WTC11 (cell line): ENCODE results near the gene NAXE. TPM values are rescaled to one million over a fixed set of nuclear protein-coding genes. Genes with fewer than 3 reads are reported as not detected.
A peak's percentile ranks its signal among the peaks of the same experiment; 100 is the strongest.

Experiments used
- ATAC-seq: fragments of 200-7000 bp; cut with Tn5 transposase; 2 replicates; pipeline ENCODE4 v1.10.0; 2021; ENCODE audit warnings: mild to moderate bottlenecking, moderate library complexity
- Bru-seq: library from RNA; stranded (reverse); fragments of 400-500 nt; gene quantifications from one replicate; lab custom pipeline; 2021; lab: Mats Ljungman, UMichigan
- CTCF ChIA-PET: fragments of 300-600 bp; sonication (Branson Sonifier 250); formaldehyde crosslinking; loops from one replicate; lab custom pipeline; 2021; ENCODE audit warnings: antibody characterized with exemption; lab: Charles Lee
- POLR2A ChIA-PET: fragments of 350-600 bp; sonication (Branson Sonifier 250); formaldehyde crosslinking; loops from one replicate; lab custom pipeline; 2021; ENCODE audit warnings: antibody characterized with exemption; lab: Charles Lee
- DNase-seq: peaks from one replicate; pipeline ENCODE4 v3.0.0; 2021; ENCODE audit warnings: low spot score
- H3K27ac Mint-ChIP-seq: 2 replicates; pipeline ENCODE4 v1.8.0; 2021; ENCODE audit warnings: mixed read lengths
- H3K27me3 Mint-ChIP-seq: 2 replicates; pipeline ENCODE4 v1.8.0; 2021; ENCODE audit warnings: low read depth, mild to moderate bottlenecking, moderate library complexity, mixed read lengths
- H3K36me3 Mint-ChIP-seq: 2 replicates; pipeline ENCODE4 v1.8.0; 2021; ENCODE audit warnings: mixed read lengths
- H3K4me1 Mint-ChIP-seq: 2 replicates; pipeline ENCODE4 v1.8.0; 2022; ENCODE audit warnings: mixed read lengths
- H3K4me3 Mint-ChIP-seq: 2 replicates; pipeline ENCODE4 v1.8.0; 2021; ENCODE audit warnings: mild to moderate bottlenecking, moderate library complexity, mixed read lengths
- H3K9me3 Mint-ChIP-seq: 2 replicates; pipeline ENCODE4 v1.8.0; 2021; ENCODE audit warnings: mixed read lengths
- CREM ChIP-seq: sonication (generic); formaldehyde crosslinking; IDR thresholded peaks from 2 replicates; pipeline ENCODE4 v1.8.1; 2022; ENCODE audit warnings: mild to moderate bottlenecking, missing genetic modification reagents, moderate library complexity
- GTF2I ChIP-seq: fragments of 250-450 bp; sonication (Bioruptor Pico); conservative IDR thresholded peaks from 2 replicates; pipeline ENCODE4 v1.4.0; 2021; ENCODE audit warnings: mild to moderate bottlenecking
- JUN ChIP-seq: sonication (generic); formaldehyde crosslinking; IDR thresholded peaks from 2 replicates; pipeline ENCODE4 v1.8.0; 2023; ENCODE audit warnings: mild to moderate bottlenecking, missing genetic modification reagents
- KAT7 ChIP-seq: sonication (generic); formaldehyde crosslinking; IDR thresholded peaks from 2 replicates; pipeline ENCODE4 v1.8.1; 2023; ENCODE audit warnings: missing genetic modification reagents, mild to moderate bottlenecking, borderline replicate concordance
- MYBL2 ChIP-seq: sonication (generic); formaldehyde crosslinking; IDR thresholded peaks from 2 replicates; pipeline ENCODE4 v1.8.1; 2023; ENCODE audit warnings: mild to moderate bottlenecking, moderate library complexity, missing genetic modification reagents
- NFATC4 ChIP-seq: fragments of 250-450 bp; sonication (Bioruptor Pico); IDR thresholded peaks from 2 replicates; pipeline ENCODE4 v1.9.0; 2021; ENCODE audit warnings: mild to moderate bottlenecking
- RELA ChIP-seq: sonication (generic); formaldehyde crosslinking; IDR thresholded peaks from 2 replicates; pipeline ENCODE4 v1.8.1; 2022; ENCODE audit warnings: missing genetic modification reagents, mild to moderate bottlenecking, borderline replicate concordance
- TEAD4 ChIP-seq: sonication (generic); formaldehyde crosslinking; IDR thresholded peaks from 2 replicates; pipeline ENCODE4 v1.8.0; 2022; ENCODE audit warnings: mild to moderate bottlenecking, missing genetic modification reagents
- TP53 ChIP-seq: sonication (generic); formaldehyde crosslinking; IDR thresholded peaks from 2 replicates; pipeline ENCODE4 v1.8.1; 2023; ENCODE audit warnings: mild to moderate bottlenecking, missing genetic modification reagents
- ZNF396 ChIP-seq: fragments of 250-450 bp; sonication (Bioruptor Pico); IDR thresholded peaks from 2 replicates; pipeline ENCODE4 v1.8.0; 2021; ENCODE audit warnings: mild to moderate bottlenecking, moderate library complexity, borderline replicate concordance
- ZNF416 ChIP-seq: fragments of 250-450 bp; sonication (Bioruptor Pico); IDR thresholded peaks from 2 replicates; pipeline ENCODE4 v1.9.0; 2021; ENCODE audit warnings: mild to moderate bottlenecking, inconsistent platforms
- ZNF671 ChIP-seq: fragments of 250-450 bp; sonication (Bioruptor Pico); IDR thresholded peaks from 2 replicates; pipeline ENCODE4 v1.8.0; 2021; ENCODE audit warnings: mild to moderate bottlenecking
- long read RNA-seq, 3 experiments: library from RNA in 1 of 3; library from capped mRNA in 1 of 3; library from polyadenylated mRNA in 1 of 3; unstranded in 2 of 3; stranded (forward) in 1 of 3; transcript quantifications; one replicate each; pipeline ENCODE4 v2.0.0, GENCODE V29; 2021
- total RNA-seq: library from RNA; stranded (reverse); gene quantifications from 3 replicates; pipeline ENCODE4 v1.2.3, GENCODE V29; 2021
- TF ChIP-seq, protein P1 (sequence below): sonication (generic); formaldehyde crosslinking; IDR thresholded peaks from 2 replicates; pipeline ENCODE4 v1.8.1; 2022; ENCODE audit warnings: missing genetic modification reagents, borderline replicate concordance
- TF ChIP-seq, protein P2 (sequence below): sonication (generic); formaldehyde crosslinking; IDR thresholded peaks from 2 replicates; pipeline ENCODE4 v1.8.1; 2023; ENCODE audit warnings: mild to moderate bottlenecking, missing genetic modification reagents, moderate library complexity
- TF ChIP-seq, protein P3 (sequence below): sonication (generic); formaldehyde crosslinking; IDR thresholded peaks from 2 replicates; pipeline ENCODE4 v1.8.1; 2023; ENCODE audit warnings: mild to moderate bottlenecking, missing genetic modification reagents, moderate library complexity
- TF ChIP-seq, protein P4 (sequence below): sonication (generic); formaldehyde crosslinking; conservative IDR thresholded peaks from 2 replicates; pipeline ENCODE4 v1.8.1; 2023; ENCODE audit warnings: mild to moderate bottlenecking, low read depth, missing genetic modification reagents, moderate library complexity
- TF ChIP-seq, protein P5 (sequence below): sonication (generic); formaldehyde crosslinking; IDR thresholded peaks from 2 replicates; pipeline ENCODE4 v1.8.1; 2022; ENCODE audit warnings: low read depth, mild to moderate bottlenecking, moderate library complexity, missing genetic modification reagents, borderline replicate concordance
- TF ChIP-seq, protein P6 (sequence below): sonication (generic); formaldehyde crosslinking; IDR thresholded peaks from 2 replicates; pipeline ENCODE4 v1.8.0; 2022; ENCODE audit warnings: missing genetic modification reagents
- TF ChIP-seq, protein P7 (sequence below): fragments of 250-450 bp; sonication (Bioruptor Pico); IDR thresholded peaks from 2 replicates; pipeline ENCODE4 v1.9.0; 2021; ENCODE audit warnings: mild to moderate bottlenecking

Gene NAXE
- 81.6 to 98.1 TPM (median 92.8 TPM) in 3 replicates for total RNA-seq
- percentile 93 among the genes with signal in this experiment for Bru-seq, nascent RNA
- long read RNA-seq, experiment 1, transcript NAXE-203 (6 exons, 1,125 nt): major isoform, 287 of 333 reads
- long read RNA-seq, experiment 1, transcript NAXE-201 (5 exons, 1,012 nt): minor isoform, 12 of 333 reads
- long read RNA-seq, experiment 1, partial matches to known transcripts: 10 of 333 reads
- long read RNA-seq, experiment 1, other reads (novel, unspliced or antisense): 24 of 333 reads
- long read RNA-seq, experiment 2, transcript NAXE-203 (6 exons, 1,125 nt): major isoform, 88 of 132 reads
- long read RNA-seq, experiment 2, partial matches to known transcripts: 15 of 132 reads
- long read RNA-seq, experiment 2, other reads (novel, unspliced or antisense): 25 of 132 reads
- long read RNA-seq, experiment 3, transcript NAXE-201 (5 exons, 1,012 nt): minor isoform, 5 of 186 reads
- long read RNA-seq, experiment 3, transcript NAXE-203 (6 exons, 1,125 nt): major isoform, 166 of 186 reads
- long read RNA-seq, experiment 3, partial matches to known transcripts: 0 of 186 reads
- long read RNA-seq, experiment 3, other reads (novel, unspliced or antisense): 14 of 186 reads

DNA sequence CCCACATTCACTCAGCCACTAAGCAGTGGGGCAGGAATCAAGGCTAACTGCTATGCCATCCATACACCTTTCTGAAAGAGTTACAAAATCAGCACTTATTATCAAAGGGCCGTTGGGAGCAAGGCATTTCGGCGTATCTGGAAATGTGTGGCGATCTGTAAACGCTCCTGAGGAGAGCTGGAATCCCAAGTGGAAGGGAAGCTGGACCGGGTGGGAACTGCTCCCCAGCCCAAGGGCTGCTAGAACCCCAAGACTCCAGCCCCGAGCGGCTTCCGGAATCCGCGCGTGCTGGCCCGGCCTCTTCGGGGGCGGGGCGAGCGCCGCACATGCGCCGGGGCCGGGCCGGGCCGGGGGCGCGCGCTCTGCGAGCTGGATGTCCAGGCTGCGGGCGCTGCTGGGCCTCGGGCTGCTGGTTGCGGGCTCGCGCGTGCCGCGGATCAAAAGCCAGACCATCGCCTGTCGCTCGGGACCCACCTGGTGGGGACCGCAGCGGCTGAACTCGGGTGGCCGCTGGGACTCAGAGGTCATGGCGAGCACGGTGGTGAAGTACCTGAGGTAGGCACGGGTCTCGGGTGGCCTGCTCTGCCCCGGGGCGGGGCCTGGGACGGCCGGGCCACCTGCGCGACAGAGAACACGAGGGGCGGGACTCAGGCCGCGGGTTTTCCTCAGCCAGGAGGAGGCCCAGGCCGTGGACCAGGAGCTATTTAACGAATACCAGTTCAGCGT lies at the start of gene NAXE:
Gene NAXE (plus strand): TSS at position 345 of the 726 bp plus-strand sequence. CDS start 29 bp downstream, at position 374.
- ChIA-PET CTCF (interaction anchor here (0.9 to 3.4 kb wide), 21 partner anchors 9 to 336 kb away, joined by 3 to 28 read pairs (median 5); partner anchors contain the start of genes GPATCH4, HAPLN2, MEF2D and TTC24), POLR2A (interaction anchor here (0.6 to 1.8 kb wide), 9 partner anchors 10 to 134 kb away, joined by 3 to 6 read pairs (median 3); partner anchors contain the start of gene GPATCH4)
- Mint-ChIP-seq H3K4me3 (peak within 1 kb of the TSS; percentile 79), H3K9me3 (no peaks in the 10 kb centered on the region), H3K36me3 (peaks cover 26% of the 10 kb centered on the region), H3K4me1 (peaks cover 16% of the 10 kb centered on the region), H3K27ac (peak within 1 kb of the TSS; percentile 94), H3K27me3 (no peaks in the 10 kb centered on the region; the same call in 1 of the 2 replicates)
- ATAC-seq (peak; percentile 91), DNase-seq (peak; percentile 81)
- TF ChIP-seq, protein P1, sequence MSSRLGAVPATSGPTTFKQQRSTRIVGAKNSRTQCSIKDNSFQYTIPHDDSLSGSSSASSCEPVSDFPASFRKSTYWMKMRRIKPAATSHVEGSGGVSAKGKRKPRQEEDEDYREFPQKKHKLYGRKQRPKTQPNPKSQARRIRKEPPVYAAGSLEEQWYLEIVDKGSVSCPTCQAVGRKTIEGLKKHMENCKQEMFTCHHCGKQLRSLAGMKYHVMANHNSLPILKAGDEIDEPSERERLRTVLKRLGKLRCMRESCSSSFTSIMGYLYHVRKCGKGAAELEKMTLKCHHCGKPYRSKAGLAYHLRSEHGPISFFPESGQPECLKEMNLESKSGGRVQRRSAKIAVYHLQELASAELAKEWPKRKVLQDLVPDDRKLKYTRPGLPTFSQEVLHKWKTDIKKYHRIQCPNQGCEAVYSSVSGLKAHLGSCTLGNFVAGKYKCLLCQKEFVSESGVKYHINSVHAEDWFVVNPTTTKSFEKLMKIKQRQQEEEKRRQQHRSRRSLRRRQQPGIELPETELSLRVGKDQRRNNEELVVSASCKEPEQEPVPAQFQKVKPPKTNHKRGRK: no peak
- TF ChIP-seq MYBL2 (CRISPR knock-in tag): 0 out of 2 replicates have a peak, but pooled peaks have one; percentile 70
- TF ChIP-seq, protein P2, sequence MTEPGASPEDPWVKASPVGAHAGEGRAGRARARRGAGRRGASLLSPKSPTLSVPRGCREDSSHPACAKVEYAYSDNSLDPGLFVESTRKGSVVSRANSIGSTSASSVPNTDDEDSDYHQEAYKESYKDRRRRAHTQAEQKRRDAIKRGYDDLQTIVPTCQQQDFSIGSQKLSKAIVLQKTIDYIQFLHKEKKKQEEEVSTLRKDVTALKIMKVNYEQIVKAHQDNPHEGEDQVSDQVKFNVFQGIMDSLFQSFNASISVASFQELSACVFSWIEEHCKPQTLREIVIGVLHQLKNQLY: no peak
- TF ChIP-seq, protein P3, sequence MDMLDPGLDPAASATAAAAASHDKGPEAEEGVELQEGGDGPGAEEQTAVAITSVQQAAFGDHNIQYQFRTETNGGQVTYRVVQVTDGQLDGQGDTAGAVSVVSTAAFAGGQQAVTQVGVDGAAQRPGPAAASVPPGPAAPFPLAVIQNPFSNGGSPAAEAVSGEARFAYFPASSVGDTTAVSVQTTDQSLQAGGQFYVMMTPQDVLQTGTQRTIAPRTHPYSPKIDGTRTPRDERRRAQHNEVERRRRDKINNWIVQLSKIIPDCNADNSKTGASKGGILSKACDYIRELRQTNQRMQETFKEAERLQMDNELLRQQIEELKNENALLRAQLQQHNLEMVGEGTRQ (CRISPR knock-in tag): peak; percentile 19; the same call in 1 of the 2 replicates
- TF ChIP-seq, protein P4, sequence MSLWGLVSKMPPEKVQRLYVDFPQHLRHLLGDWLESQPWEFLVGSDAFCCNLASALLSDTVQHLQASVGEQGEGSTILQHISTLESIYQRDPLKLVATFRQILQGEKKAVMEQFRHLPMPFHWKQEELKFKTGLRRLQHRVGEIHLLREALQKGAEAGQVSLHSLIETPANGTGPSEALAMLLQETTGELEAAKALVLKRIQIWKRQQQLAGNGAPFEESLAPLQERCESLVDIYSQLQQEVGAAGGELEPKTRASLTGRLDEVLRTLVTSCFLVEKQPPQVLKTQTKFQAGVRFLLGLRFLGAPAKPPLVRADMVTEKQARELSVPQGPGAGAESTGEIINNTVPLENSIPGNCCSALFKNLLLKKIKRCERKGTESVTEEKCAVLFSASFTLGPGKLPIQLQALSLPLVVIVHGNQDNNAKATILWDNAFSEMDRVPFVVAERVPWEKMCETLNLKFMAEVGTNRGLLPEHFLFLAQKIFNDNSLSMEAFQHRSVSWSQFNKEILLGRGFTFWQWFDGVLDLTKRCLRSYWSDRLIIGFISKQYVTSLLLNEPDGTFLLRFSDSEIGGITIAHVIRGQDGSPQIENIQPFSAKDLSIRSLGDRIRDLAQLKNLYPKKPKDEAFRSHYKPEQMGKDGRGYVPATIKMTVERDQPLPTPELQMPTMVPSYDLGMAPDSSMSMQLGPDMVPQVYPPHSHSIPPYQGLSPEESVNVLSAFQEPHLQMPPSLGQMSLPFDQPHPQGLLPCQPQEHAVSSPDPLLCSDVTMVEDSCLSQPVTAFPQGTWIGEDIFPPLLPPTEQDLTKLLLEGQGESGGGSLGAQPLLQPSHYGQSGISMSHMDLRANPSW (CRISPR knock-in tag): no peak
- TF ChIP-seq NFATC4 (CRISPR knock-in tag): peak; percentile 72; the same call in 1 of the 2 replicates
- 0 out of 2 replicates have a peak, but pooled peaks have one; percentile 63 for TF ChIP-seq ZNF416 (CRISPR knock-in tag)
- TF ChIP-seq CREM (CRISPR knock-in tag): peak; percentile 58; the same call in 1 of the 2 replicates
- TF ChIP-seq RELA (CRISPR knock-in tag): no peak
- peak; percentile 61; the same call in 1 of the 2 replicates for TF ChIP-seq KAT7 (CRISPR knock-in tag)
- TF ChIP-seq ZNF396: no peak
- no peak for TF ChIP-seq TP53 (CRISPR knock-in tag)
- TF ChIP-seq ZNF671: 0 out of 2 replicates have a peak, but pooled peaks have one; percentile 46
- peak; percentile 73; the same call in 1 of the 2 replicates for TF ChIP-seq JUN (CRISPR knock-in tag)
- TF ChIP-seq, protein P5, sequence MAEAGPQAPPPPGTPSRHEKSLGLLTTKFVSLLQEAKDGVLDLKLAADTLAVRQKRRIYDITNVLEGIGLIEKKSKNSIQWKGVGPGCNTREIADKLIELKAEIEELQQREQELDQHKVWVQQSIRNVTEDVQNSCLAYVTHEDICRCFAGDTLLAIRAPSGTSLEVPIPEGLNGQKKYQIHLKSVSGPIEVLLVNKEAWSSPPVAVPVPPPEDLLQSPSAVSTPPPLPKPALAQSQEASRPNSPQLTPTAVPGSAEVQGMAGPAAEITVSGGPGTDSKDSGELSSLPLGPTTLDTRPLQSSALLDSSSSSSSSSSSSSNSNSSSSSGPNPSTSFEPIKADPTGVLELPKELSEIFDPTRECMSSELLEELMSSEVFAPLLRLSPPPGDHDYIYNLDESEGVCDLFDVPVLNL (CRISPR knock-in tag): no peak
- TF ChIP-seq, protein P6, sequence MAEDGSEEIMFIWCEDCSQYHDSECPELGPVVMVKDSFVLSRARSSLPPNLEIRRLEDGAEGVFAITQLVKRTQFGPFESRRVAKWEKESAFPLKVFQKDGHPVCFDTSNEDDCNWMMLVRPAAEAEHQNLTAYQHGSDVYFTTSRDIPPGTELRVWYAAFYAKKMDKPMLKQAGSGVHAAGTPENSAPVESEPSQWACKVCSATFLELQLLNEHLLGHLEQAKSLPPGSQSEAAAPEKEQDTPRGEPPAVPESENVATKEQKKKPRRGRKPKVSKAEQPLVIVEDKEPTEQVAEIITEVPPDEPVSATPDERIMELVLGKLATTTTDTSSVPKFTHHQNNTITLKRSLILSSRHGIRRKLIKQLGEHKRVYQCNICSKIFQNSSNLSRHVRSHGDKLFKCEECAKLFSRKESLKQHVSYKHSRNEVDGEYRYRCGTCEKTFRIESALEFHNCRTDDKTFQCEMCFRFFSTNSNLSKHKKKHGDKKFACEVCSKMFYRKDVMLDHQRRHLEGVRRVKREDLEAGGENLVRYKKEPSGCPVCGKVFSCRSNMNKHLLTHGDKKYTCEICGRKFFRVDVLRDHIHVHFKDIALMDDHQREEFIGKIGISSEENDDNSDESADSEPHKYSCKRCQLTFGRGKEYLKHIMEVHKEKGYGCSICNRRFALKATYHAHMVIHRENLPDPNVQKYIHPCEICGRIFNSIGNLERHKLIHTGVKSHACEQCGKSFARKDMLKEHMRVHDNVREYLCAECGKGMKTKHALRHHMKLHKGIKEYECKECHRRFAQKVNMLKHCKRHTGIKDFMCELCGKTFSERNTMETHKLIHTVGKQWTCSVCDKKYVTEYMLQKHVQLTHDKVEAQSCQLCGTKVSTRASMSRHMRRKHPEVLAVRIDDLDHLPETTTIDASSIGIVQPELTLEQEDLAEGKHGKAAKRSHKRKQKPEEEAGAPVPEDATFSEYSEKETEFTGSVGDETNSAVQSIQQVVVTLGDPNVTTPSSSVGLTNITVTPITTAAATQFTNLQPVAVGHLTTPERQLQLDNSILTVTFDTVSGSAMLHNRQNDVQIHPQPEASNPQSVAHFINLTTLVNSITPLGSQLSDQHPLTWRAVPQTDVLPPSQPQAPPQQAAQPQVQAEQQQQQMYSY (CRISPR knock-in tag): peak; percentile 90
- TF ChIP-seq, protein P7, sequence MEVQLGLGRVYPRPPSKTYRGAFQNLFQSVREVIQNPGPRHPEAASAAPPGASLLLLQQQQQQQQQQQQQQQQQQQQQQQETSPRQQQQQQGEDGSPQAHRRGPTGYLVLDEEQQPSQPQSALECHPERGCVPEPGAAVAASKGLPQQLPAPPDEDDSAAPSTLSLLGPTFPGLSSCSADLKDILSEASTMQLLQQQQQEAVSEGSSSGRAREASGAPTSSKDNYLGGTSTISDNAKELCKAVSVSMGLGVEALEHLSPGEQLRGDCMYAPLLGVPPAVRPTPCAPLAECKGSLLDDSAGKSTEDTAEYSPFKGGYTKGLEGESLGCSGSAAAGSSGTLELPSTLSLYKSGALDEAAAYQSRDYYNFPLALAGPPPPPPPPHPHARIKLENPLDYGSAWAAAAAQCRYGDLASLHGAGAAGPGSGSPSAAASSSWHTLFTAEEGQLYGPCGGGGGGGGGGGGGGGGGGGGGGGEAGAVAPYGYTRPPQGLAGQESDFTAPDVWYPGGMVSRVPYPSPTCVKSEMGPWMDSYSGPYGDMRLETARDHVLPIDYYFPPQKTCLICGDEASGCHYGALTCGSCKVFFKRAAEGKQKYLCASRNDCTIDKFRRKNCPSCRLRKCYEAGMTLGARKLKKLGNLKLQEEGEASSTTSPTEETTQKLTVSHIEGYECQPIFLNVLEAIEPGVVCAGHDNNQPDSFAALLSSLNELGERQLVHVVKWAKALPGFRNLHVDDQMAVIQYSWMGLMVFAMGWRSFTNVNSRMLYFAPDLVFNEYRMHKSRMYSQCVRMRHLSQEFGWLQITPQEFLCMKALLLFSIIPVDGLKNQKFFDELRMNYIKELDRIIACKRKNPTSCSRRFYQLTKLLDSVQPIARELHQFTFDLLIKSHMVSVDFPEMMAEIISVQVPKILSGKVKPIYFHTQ (CRISPR knock-in tag): 0 out of 2 replicates have a peak, but pooled peaks have one; percentile 25
- TF ChIP-seq TEAD4 (CRISPR knock-in tag): 0 out of 2 replicates have a peak, but pooled peaks have one; percentile 52
- no peak for TF ChIP-seq GTF2I (CRISPR knock-in tag)
